Subcutaneous abdominal adipose tissue (tissue), 5 donors: Measurements from ENCODE around the gene OSBPL6.

ENCODE experiments used
- H3K27ac ChIP-seq: one replicate; pipeline ENCODE4 v1.7.0; 2013; ENCODE audit warnings: low read depth, mild to moderate bottlenecking, inconsistent platforms, low read length, moderate library complexity
- H3K27me3 ChIP-seq, 5 donors: one replicate each; pipeline ENCODE4 v1.7.0; 2013; ENCODE audit warnings: low read length in 5 of 5, inconsistent platforms in 1 of 5; ENCODE audit not compliant: control insufficient read depth in 5 of 5, insufficient read depth in 4 of 5
- H3K36me3 ChIP-seq, 5 donors: one replicate each; pipeline ENCODE4 v1.7.0; 2013; ENCODE audit warnings: low read length in 5 of 5; ENCODE audit not compliant: control insufficient read depth in 5 of 5, insufficient read depth in 5 of 5
- H3K4me1 ChIP-seq, 5 donors: one replicate each; pipeline ENCODE4 v1.7.0; 2013; ENCODE audit warnings: low read length in 5 of 5, mild to moderate bottlenecking in 3 of 5, moderate library complexity in 1 of 5; ENCODE audit not compliant: control insufficient read depth in 5 of 5, insufficient read depth in 5 of 5
- H3K4me3 ChIP-seq, 5 donors: one replicate each; pipeline ENCODE4 v1.7.0; 2013; ENCODE audit warnings: low read length in 5 of 5, low read depth in 1 of 5
- H3K9ac ChIP-seq, 5 donors: one replicate each; pipeline ENCODE4 v1.7.0; 2013; ENCODE audit warnings: low read length in 5 of 5, mild to moderate bottlenecking in 4 of 5, moderate library complexity in 3 of 5
- H3K9me3 ChIP-seq, 5 donors: one replicate each; pipeline ENCODE4 v1.7.0; 2013; ENCODE audit warnings: low read length in 5 of 5; ENCODE audit not compliant: control insufficient read depth in 5 of 5
- donor health status: healthy.
- donor health status: healthy.
- donor health status: healthy.
- donor health status: healthy.
- donor health status: healthy.

Gene OSBPL6

GRCh38 chr2:178279142-178279541 is 84.8 kb downstream of the OSBPL6 start:
- Histone ChIP-seq H3K9me3 (no peaks in the 10 kb centered on the region), H3K27me3 (no peaks in the 10 kb centered on the region), H3K27ac (no peak overlapping the region), H3K4me1 (peaks cover 2 to 10% (median 3%) of the 10 kb centered on the region in 5 donors), H3K4me3 (no peak overlapping the region), H3K9ac (no peak overlapping the region), H3K36me3 (no peaks in the 10 kb centered on the region)

- no peak overlapping the region for H3K9ac ChIP-seq
- H3K4me3 ChIP-seq = no peak overlapping the region
- no peaks in the 10 kb centered on the region for H3K9me3 ChIP-seq
- no peaks in the 10 kb centered on the region for H3K27me3 ChIP-seq
- H3K36me3 ChIP-seq = no peaks in the 10 kb centered on the region
- no peak overlapping the region for H3K27ac ChIP-seq
- H3K4me1 ChIP-seq = peaks cover 2 to 10% (median 3%) of the 10 kb centered on the region in 5 donors
Observed at GRCh38 chr2:178279636-178280035, 85.3 kb downstream of the OSBPL6 start.

GRCh38 chr2:178280244-178280852 is 86.0 kb downstream of the OSBPL6 start:
- no peak overlapping the region for H3K27ac ChIP-seq
- H3K4me1 ChIP-seq = peaks cover 2 to 10% (median 3%) of the 10 kb centered on the region in 5 donors
- H3K36me3 ChIP-seq = no peaks in the 10 kb centered on the region
- no peak overlapping the region for H3K9ac ChIP-seq
- no peak overlapping the region for H3K4me3 ChIP-seq
- no peaks in the 10 kb centered on the region for H3K9me3 ChIP-seq
- no peaks in the 10 kb centered on the region for H3K27me3 ChIP-seq

- no peaks in the 10 kb centered on the region for H3K27me3 ChIP-seq
- peak overlapping the region in 1 of 5 donors; percentile 53 for H3K9ac ChIP-seq
- H3K9me3 ChIP-seq = no peaks in the 10 kb centered on the region
- peaks cover 2 to 8% (median 3%) of the 10 kb centered on the region in 5 donors for H3K4me1 ChIP-seq
- H3K27ac ChIP-seq = no peak overlapping the region
- no peaks in the 10 kb centered on the region for H3K36me3 ChIP-seq
- H3K4me3 ChIP-seq = no peak overlapping the region
Observed at GRCh38 chr2:178282075-178282815, 87.9 kb downstream of the OSBPL6 start.

- H3K27ac ChIP-seq = no peak overlapping the region
- no peaks in the 10 kb centered on the region for H3K9me3 ChIP-seq
Observed at GRCh38 chr2:178283341-178283918, 89.1 kb downstream of the OSBPL6 start.

GRCh38 chr2:178284613-178285286 is 90.4 kb downstream of the OSBPL6 start:
- Histone ChIP-seq H3K27ac (no peak overlapping the region), H3K4me1 (peaks cover 0 to 3% (median 0%) of the 10 kb centered on the region in 5 donors), H3K9me3 (no peaks in the 10 kb centered on the region), H3K4me3 (no peak overlapping the region), H3K9ac (no peak overlapping the region), H3K27me3 (no peaks in the 10 kb centered on the region), H3K36me3 (no peaks in the 10 kb centered on the region)

More at GRCh38 chr2:178283341-178283918, 89.1 kb downstream of the OSBPL6 start:
- Histone ChIP-seq H3K4me3 (no peak overlapping the region), H3K36me3 (no peaks in the 10 kb centered on the region), H3K4me1 (peaks cover 0 to 3% (median 0%) of the 10 kb centered on the region in 5 donors), H3K9ac (no peak overlapping the region), H3K27me3 (no peaks in the 10 kb centered on the region)

- H3K27ac ChIP-seq = no peak overlapping the region
- no peak overlapping the region for H3K9ac ChIP-seq
- H3K4me1 ChIP-seq = peaks cover 0 to 3% (median 0%) of the 10 kb centered on the region in 5 donors
- H3K27me3 ChIP-seq = no peaks in the 10 kb centered on the region
- no peaks in the 10 kb centered on the region for H3K36me3 ChIP-seq
- H3K4me3 ChIP-seq = no peak overlapping the region
- no peaks in the 10 kb centered on the region for H3K9me3 ChIP-seq
Observed at GRCh38 chr2:178285287-178285615, 90.9 kb downstream of the OSBPL6 start.

GRCh38 chr2:178286636-178287035 is 92.3 kb downstream of the OSBPL6 start:
- H3K27ac ChIP-seq = no peak overlapping the region
- H3K9ac ChIP-seq = no peak overlapping the region
- peaks cover 0 to 3% (median 0%) of the 10 kb centered on the region in 5 donors for H3K4me1 ChIP-seq
- H3K4me3 ChIP-seq = no peak overlapping the region
- peaks cover 0 to 2% (median 0%) of the 10 kb centered on the region in 5 donors for H3K36me3 ChIP-seq
- no peaks in the 10 kb centered on the region for H3K27me3 ChIP-seq
- H3K9me3 ChIP-seq = no peaks in the 10 kb centered on the region

- Histone ChIP-seq H3K27me3 (no peaks in the 10 kb centered on the region), H3K27ac (no peak overlapping the region), H3K9ac (no peak overlapping the region), H3K4me1 (no peaks in the 10 kb centered on the region), H3K4me3 (no peak overlapping the region), H3K36me3 (peaks cover 0 to 2% (median 0%) of the 10 kb centered on the region in 5 donors), H3K9me3 (no peaks in the 10 kb centered on the region)
Observed at GRCh38 chr2:178287652-178288344, 93.5 kb downstream of the OSBPL6 start.
